LNCaP clone FGC (cell line): ENCODE data around the gene PRELID3B.
A peak's percentile ranks its signal among the peaks of the same experiment; 100 is the strongest.

Experiments
- DNase-seq: peaks from one replicate; pipeline ENCODE4 v3.0.0-alpha.2; 2011; ENCODE audit warnings: low read depth
- H3K4me3 ChIP-seq: 2 replicates; pipeline ENCODE4 v1.5.1; 2011; ENCODE audit warnings: mild to moderate bottlenecking, low read depth, low read length, control low read depth
- CTCF ChIP-seq: IDR thresholded peaks from 2 replicates; pipeline ENCODE4 v1.5.1; 2012; ENCODE audit warnings: mild to moderate bottlenecking; ENCODE audit not compliant: control insufficient read depth, insufficient read depth; ENCODE audit errors: extremely low read depth

PRELID3B gene

GRCh38 chr20:59069026-59069425 lies 26.4 kb upstream of the PRELID3B start:
- no peak overlapping the region for H3K4me3 ChIP-seq
- DNase-seq, result no peak
- no peak for TF ChIP-seq CTCF

GRCh38 chr20:59068534-59068933 lies 25.9 kb upstream of the PRELID3B start:
- H3K4me3 ChIP-seq, result no peak overlapping the region
- no peak for TF ChIP-seq CTCF
- DNase-seq, result no peak

- H3K4me3 ChIP-seq, result no peak overlapping the region
- no peak for DNase-seq
- no peak for TF ChIP-seq CTCF
Observed at GRCh38 chr20:59064214-59064722, 21.7 kb upstream of the PRELID3B start.

GRCh38 chr20:59063358-59064213 lies 21.0 kb upstream of the PRELID3B start:
- no peak overlapping the region for H3K4me3 ChIP-seq
- DNase-seq, result no peak

GRCh38 chr20:59062081-59062480 lies 19.5 kb upstream of the PRELID3B start:
- DNase-seq, result no peak
- no peak for TF ChIP-seq CTCF
- H3K4me3 ChIP-seq, result no peak overlapping the region

More at GRCh38 chr20:59063358-59064213, 21.0 kb upstream of the PRELID3B start:
- no peak for TF ChIP-seq CTCF

GRCh38 chr20:59055302-59055701 lies 12.7 kb upstream of the PRELID3B start:
- TF ChIP-seq CTCF, result peak; percentile 50
- H3K4me3 ChIP-seq, result no peak overlapping the region
- no peak for DNase-seq
